ENCODE results near the gene VPS33B. TPM values are rescaled to one million over a fixed set of nuclear protein-coding genes. Genes with fewer than 3 reads are reported as not detected.

VPS33B gene
- total and polyA plus RNA-seq, 2 of the 13 experiments (the other 11 are each of a cell fraction or from before 2014, with no cell fraction given): 15.8 to 16.5 TPM

GRCh38 chr15:90954712-90955623 is 67.4 kb downstream of the VPS33B start, which contains the start of gene RCCD1 (continued):
- TF ChIP-seq ARID4A (CRISPR knock-in tag; IDR thresholded peaks at IDR 0.05; ENCODE audit: borderline replicate concordance) (peak; percentile 97), HMG20A (CRISPR knock-in tag; IDR thresholded peaks at IDR 0.05; ENCODE audit: borderline replicate concordance) (no peak; the same call in 1 of the 2 replicates), ZNF75D (CRISPR knock-in tag; IDR thresholded peaks at IDR 0.05; ENCODE audit: borderline replicate concordance) (peak; percentile 71; the same call in 1 of the 2 replicates), SOX5 (CRISPR knock-in tag; IDR thresholded peaks at IDR 0.05; ENCODE audit: borderline replicate concordance) (no peak), GPN1 (CRISPR knock-in tag; IDR thresholded peaks at IDR 0.05; ENCODE audit: borderline replicate concordance) (no peak), ZC3H4 (CRISPR knock-in tag; IDR thresholded peaks at IDR 0.05; ENCODE audit: borderline replicate concordance) (0 out of 2 replicates have a peak, but pooled peaks have one; percentile 44), ZNF280B (CRISPR knock-in tag; IDR thresholded peaks at IDR 0.05; ENCODE audit: borderline replicate concordance) (0 out of 2 replicates have a peak, but pooled peaks have one; percentile 29), ZNF138 (CRISPR knock-in tag; IDR thresholded peaks at IDR 0.05; ENCODE audit: low read depth) (0 out of 2 replicates have a peak, but pooled peaks have one; percentile 48), RAD51 (IDR thresholded peaks at IDR 0.05; ENCODE audit: borderline replicate concordance) (peak; percentile 79), ZBED4 (CRISPR knock-in tag; IDR thresholded peaks at IDR 0.05; ENCODE audit: borderline replicate concordance) (no peak), AHR (CRISPR knock-in tag; IDR thresholded peaks at IDR 0.05) (no peak), PREB (CRISPR knock-in tag; IDR thresholded peaks at IDR 0.05) (no peak), POLR2AphosphoS2 (IDR thresholded peaks at IDR 0.05; ENCODE audit: low read depth, low read length) (no peak), ZSCAN20 (CRISPR knock-in tag; IDR thresholded peaks at IDR 0.05; ENCODE audit: borderline replicate concordance) (peak; percentile 66; the same call in 1 of the 2 replicates), ZFYVE20 (CRISPR knock-in tag; IDR thresholded peaks at IDR 0.05; ENCODE audit: borderline replicate concordance, low read depth) (no peak), ZFY (CRISPR knock-in tag; IDR thresholded peaks at IDR 0.05) (peak; percentile 94), ZKSCAN8 (CRISPR knock-in tag; IDR thresholded peaks at IDR 0.05; ENCODE audit: borderline replicate concordance) (peak; percentile 27; the same call in 1 of the 2 replicates)
